ENCODE results near the gene EPHA2. TPM values are rescaled to one million over a fixed set of nuclear protein-coding genes. Genes with fewer than 3 reads are reported as not detected.

The EPHA2 gene
- polyA plus RNA-seq, 1 experiment = 26.5 TPM

- ChIA-PET CTCF (no interaction called here), POLR2A (no interaction called here)
- TF ChIP-seq, protein P1, sequence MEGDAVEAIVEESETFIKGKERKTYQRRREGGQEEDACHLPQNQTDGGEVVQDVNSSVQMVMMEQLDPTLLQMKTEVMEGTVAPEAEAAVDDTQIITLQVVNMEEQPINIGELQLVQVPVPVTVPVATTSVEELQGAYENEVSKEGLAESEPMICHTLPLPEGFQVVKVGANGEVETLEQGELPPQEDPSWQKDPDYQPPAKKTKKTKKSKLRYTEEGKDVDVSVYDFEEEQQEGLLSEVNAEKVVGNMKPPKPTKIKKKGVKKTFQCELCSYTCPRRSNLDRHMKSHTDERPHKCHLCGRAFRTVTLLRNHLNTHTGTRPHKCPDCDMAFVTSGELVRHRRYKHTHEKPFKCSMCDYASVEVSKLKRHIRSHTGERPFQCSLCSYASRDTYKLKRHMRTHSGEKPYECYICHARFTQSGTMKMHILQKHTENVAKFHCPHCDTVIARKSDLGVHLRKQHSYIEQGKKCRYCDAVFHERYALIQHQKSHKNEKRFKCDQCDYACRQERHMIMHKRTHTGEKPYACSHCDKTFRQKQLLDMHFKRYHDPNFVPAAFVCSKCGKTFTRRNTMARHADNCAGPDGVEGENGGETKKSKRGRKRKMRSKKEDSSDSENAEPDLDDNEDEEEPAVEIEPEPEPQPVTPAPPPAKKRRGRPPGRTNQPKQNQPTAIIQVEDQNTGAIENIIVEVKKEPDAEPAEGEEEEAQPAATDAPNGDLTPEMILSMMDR (IDR thresholded peaks at IDR 0.05; ENCODE audit: insufficient read depth, low read depth, low read length) = no peak
- no peak for DNase-seq (ENCODE audit: low read depth)
- Histone ChIP-seq H3K4me3 (ENCODE audit: low read depth, low read length) (no peak overlapping the region), H3K36me3 (ENCODE audit: control insufficient read depth, insufficient read depth, low read length) (peaks cover 68% of the 10 kb centered on the region), H3K27me3 (ENCODE audit: control insufficient read depth, insufficient read depth, low read length) (no peaks in the 10 kb centered on the region)
Observed at GRCh38 chr1:16133007-16133961, 22.6 kb downstream of the EPHA2 start.

DNA sequence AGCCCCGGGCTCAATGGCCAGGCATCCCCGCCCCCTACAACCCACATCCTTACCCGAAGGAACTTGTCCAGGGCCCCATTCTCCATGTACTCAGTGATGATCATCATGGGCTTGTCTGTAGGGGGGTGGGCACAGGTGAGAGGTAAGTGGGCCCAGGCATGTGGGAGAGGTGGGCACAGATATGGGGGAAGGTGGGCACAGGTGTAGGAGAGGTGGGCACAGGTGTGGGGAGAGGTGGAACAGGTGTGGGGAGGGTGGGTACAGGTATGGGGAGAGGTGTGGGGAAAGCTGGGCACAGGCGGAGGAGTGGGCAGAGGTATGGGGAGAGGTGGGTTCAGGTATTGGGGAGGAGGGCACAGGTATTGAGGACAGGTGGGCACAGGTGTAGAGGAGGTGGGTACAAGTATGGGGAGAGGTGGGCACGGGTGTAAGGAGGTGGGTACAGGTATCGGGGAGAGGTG lies 23.5 kb downstream of the EPHA2 start:
- Histone ChIP-seq H3K27me3 (ENCODE audit: control insufficient read depth, insufficient read depth, low read length) (no peaks in the 10 kb centered on the region), H3K36me3 (ENCODE audit: control insufficient read depth, insufficient read depth, low read length) (peaks cover 65% of the 10 kb centered on the region), H3K4me3 (ENCODE audit: low read depth, low read length) (no peak overlapping the region)
- TF ChIP-seq, protein P1 (IDR thresholded peaks at IDR 0.05; ENCODE audit: insufficient read depth, low read depth, low read length) = no peak
- ChIA-PET POLR2A (no interaction called here), CTCF (no interaction called here)
- no peak for DNase-seq (ENCODE audit: low read depth)

DNA sequence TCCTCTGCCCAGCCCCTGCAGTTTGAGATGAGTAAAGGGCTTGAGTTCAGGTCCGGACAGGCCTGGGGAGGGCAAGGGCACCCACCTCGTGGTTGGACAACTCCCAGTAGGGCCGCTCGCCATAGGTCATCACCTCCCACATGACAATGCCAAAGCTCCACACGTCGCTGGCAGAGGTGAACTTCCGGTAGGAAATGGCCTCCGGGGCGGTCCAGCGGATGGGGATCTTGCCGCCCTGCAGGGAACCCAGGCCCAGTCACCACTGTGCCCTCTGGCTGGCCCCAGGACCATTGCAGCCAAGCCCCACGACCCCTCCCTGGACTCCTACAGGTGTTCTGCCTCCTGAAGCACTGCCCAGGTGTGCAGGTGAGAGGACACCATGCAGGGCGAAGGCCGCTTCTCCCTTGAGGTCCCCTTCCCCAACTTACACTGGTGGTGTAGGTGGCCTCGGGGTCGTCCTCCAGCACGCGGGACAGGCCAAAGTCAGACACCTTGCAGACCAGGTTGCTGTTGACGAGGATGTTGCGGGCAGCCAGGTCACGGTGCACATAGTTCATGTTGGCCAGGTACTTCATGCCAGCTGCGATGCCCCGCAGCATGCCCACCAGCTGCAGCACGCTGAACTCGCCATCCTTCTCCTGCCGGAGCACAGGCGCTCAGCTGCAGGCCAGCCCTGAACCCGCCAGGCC lies 24.1 kb downstream of the EPHA2 start:
- ChIA-PET POLR2A (no interaction called here), CTCF (no interaction called here)
- DNase-seq (ENCODE audit: low read depth) = no peak
- TF ChIP-seq, protein P1 (IDR thresholded peaks at IDR 0.05; ENCODE audit: insufficient read depth, low read depth, low read length) = no peak
- no peak overlapping the region for H3K4me3 ChIP-seq (ENCODE audit: low read depth, low read length)
- H3K36me3 ChIP-seq (ENCODE audit: control insufficient read depth, insufficient read depth, low read length) = peaks cover 68% of the 10 kb centered on the region
- no peaks in the 10 kb centered on the region for H3K27me3 ChIP-seq (ENCODE audit: control insufficient read depth, insufficient read depth, low read length)

DNA sequence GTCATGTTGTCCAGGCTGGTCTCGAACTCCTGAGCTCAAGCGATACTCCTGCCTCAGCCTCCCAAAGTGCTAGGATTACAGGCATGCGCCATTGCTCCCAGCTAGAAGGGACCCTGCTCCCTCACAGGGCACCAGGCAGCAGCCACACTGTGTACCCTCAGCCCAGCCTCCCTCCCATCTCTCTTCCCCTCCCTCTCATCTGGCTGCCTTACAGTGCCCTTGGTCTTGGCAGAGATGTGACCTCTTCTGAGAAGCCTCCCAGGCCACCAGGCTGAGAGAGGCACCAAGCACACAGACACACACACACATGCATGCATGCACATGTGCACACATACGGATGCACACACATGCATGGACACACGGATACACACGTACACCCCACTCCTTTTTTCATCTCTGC lies 25.0 kb downstream of the EPHA2 start:
- H3K36me3 ChIP-seq (ENCODE audit: control insufficient read depth, insufficient read depth, low read length) = peaks cover 73% of the 10 kb centered on the region
- H3K4me3 ChIP-seq (ENCODE audit: low read depth, low read length) = no peak overlapping the region
- DNase-seq (ENCODE audit: low read depth) = no peak
- POLR2A ChIA-PET = no interaction called here
- CTCF ChIA-PET = no interaction called here
- no peaks in the 10 kb centered on the region for H3K27me3 ChIP-seq (ENCODE audit: control insufficient read depth, insufficient read depth, low read length)
- TF ChIP-seq, protein P1 (IDR thresholded peaks at IDR 0.05; ENCODE audit: insufficient read depth, low read depth, low read length) = no peak

DNA sequence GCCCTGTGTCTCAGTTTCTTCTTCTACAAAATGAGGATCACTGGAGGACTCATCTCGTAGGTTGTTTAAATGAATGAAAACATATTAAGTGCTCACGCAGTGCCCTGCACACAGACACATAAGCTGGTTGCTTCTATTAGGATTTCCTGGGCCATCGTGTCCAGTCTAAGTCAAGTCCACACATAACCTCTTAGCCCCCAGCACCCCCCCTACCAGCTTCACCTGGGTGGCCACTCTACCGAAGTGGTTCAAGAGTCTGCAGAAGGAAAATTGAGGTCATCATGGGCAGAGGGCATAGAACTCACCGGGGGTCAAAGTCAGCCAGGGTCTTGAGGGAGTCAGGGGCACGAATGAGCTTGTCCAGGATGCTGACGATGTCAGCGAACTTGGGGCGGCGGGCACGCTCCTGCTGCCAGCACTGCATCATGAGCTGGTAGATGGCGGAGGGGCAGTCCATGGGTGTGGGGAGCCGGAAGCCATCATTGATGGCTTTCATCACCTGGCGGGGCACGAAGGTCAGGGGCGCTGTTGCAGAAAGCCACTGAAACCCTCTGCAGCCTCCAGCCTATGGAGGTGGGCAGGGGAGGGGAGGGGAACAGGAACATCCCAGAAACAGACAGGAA lies 25.8 kb downstream of the EPHA2 start:
- no peak for DNase-seq (ENCODE audit: low read depth)
- ChIA-PET POLR2A (no interaction called here), CTCF (no interaction called here)
- Histone ChIP-seq H3K4me3 (ENCODE audit: low read depth, low read length) (no peak overlapping the region), H3K36me3 (ENCODE audit: control insufficient read depth, insufficient read depth, low read length) (peaks cover 72% of the 10 kb centered on the region), H3K27me3 (ENCODE audit: control insufficient read depth, insufficient read depth, low read length) (no peaks in the 10 kb centered on the region)
- TF ChIP-seq, protein P1 (IDR thresholded peaks at IDR 0.05; ENCODE audit: insufficient read depth, low read depth, low read length) = no peak

Measured in BJ (cell line).